ENCODE measurements around the gene CKS2.

DNA sequence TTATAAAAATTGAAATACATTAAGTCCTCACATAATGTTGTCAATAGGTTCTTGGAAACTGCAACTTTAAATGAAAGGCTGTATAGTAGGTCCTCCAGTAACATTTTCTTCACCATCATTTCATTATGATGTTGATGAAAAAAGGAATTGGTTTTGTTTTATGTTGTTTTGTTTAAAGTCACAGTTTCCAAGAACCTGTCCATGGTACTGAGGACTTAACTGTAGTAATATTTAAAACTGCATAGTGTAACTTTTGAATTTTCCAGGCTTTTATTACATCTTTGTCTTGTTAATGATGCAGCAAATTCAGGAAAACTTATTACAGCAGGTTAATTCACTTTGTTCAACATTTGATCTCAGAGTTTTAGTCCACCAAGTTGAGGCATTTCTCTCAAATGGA lies 18.9 kb downstream of the CKS2 start:
- TF ChIP-seq POLR2A (IDR thresholded peaks at IDR 0.05): no peak
- TF ChIP-seq, protein P1, sequence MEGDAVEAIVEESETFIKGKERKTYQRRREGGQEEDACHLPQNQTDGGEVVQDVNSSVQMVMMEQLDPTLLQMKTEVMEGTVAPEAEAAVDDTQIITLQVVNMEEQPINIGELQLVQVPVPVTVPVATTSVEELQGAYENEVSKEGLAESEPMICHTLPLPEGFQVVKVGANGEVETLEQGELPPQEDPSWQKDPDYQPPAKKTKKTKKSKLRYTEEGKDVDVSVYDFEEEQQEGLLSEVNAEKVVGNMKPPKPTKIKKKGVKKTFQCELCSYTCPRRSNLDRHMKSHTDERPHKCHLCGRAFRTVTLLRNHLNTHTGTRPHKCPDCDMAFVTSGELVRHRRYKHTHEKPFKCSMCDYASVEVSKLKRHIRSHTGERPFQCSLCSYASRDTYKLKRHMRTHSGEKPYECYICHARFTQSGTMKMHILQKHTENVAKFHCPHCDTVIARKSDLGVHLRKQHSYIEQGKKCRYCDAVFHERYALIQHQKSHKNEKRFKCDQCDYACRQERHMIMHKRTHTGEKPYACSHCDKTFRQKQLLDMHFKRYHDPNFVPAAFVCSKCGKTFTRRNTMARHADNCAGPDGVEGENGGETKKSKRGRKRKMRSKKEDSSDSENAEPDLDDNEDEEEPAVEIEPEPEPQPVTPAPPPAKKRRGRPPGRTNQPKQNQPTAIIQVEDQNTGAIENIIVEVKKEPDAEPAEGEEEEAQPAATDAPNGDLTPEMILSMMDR (IDR thresholded peaks at IDR 0.05): no peak

Data from suprapubic skin (tissue), 3 donors.